GM12892 (cell line): ENCODE results near the gene PEAK1.

Experiments used
- DNase-seq: peaks from one replicate; pipeline ENCODE4 v3.0.0; 2011; ENCODE audit not compliant: insufficient read length
- FAIRE-seq: peaks from 2 replicates; lab custom pipeline; 2011; peaks lifted over from hg19 to GRCh38; lab: Jason Lieb, UNC
- POLR2A ChIP-seq: IDR thresholded peaks from 2 replicates; pipeline ENCODE4 v1.6.1; 2011; ENCODE audit warnings: low read depth, low read length, control low read depth
- POLR2AphosphoS5 ChIP-seq: IDR thresholded peaks from 2 replicates; pipeline ENCODE4 v1.6.1; 2011; ENCODE audit warnings: low read depth, low read length, control low read depth
- TAF1 ChIP-seq: IDR thresholded peaks from 2 replicates; pipeline ENCODE4 v1.6.1; 2011; ENCODE audit warnings: low read depth, mild to moderate bottlenecking, control low read depth, low read length, borderline replicate concordance

The PEAK1 gene

DNA sequence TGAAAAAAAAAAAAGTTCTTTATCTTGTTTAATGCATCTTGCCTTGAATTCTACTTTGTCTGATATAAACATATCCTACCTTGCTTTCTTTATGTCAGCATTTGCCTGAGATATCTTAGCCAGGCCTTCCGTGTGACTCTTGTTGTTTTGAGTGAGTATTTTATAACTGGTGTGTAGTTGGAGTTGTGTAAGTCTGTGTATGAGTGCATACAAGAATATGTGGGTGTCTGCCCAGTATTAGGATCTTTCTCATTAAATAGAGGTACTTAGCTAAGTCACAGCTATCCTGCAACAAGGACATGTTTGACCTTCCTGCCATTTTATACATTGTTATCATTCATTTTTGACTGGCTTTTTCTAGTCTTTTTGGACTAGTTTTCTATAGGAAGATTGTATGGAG is 326.5 kb downstream of the PEAK1 start:
- no peak for FAIRE-seq
- no peak for DNase-seq
- TF ChIP-seq TAF1: no peak

DNA sequence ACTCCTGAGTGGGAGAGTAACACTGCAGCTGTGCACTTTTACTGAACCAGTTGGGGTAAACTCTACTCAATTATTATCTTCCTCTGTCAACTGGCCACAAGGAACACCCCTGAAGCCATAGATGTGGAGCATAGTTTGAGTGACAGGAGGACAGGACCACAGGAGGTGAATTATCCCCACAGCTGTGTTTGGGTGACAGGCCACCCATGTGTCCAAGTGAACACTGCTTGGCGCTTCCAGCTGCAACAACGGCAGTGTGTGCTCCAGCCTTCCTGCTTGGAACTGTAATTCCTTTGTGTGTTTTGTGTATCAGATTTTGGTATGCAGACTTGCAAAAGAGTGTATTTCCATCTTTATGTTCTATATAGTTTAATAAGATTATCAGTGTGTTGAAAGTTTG is 328.8 kb downstream of the PEAK1 start:
- FAIRE-seq (no peak), DNase-seq (no peak)
- TF ChIP-seq POLR2A (no peak), TAF1 (no peak), POLR2AphosphoS5 (no peak)

DNA sequence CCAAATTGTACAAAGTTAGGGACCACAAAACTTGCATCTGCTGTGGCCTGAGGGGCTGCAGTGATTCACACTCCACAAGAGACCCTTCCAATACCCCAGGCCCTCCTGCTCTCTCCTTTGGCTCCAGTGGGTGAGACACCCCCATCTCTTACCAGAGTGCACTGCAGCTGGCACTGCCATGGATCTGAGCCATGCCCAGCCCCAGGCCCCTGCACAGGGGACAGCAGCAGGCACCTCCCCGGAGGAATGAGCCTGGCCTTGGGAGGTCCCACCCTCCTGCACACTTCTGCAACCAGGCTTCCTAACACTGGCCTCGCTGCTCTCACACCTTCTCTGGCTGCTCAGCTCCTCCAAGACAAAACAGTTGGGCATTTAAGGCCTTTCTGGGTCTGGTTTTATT is 332.7 kb downstream of the PEAK1 start:
- no peak for FAIRE-seq
- no peak for TF ChIP-seq POLR2A
- no peak for TF ChIP-seq TAF1
- TF ChIP-seq POLR2AphosphoS5: no peak
- DNase-seq: no peak

DNA sequence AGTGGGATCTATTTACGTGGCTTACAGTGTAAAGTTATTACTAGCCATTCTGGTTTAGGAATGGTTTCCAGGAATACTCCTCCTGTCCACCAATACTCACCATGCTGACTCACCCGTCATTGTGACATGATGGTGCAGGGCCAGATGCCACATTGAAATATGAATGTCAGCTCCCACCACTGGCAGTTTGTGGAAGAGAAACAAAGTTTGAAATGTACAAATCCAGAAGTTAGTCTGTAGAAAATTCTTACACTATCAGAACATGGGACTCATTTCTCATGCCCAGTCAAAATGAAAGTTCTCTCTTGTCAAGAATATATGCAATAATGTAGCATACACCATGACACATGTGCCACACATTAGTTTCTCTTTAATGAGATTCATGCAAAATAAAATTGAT is 334.6 kb downstream of the PEAK1 start:
- FAIRE-seq: peak; percentile 9
- no peak for DNase-seq
- TF ChIP-seq POLR2A (no peak), POLR2AphosphoS5 (no peak), TAF1 (no peak)

DNA sequence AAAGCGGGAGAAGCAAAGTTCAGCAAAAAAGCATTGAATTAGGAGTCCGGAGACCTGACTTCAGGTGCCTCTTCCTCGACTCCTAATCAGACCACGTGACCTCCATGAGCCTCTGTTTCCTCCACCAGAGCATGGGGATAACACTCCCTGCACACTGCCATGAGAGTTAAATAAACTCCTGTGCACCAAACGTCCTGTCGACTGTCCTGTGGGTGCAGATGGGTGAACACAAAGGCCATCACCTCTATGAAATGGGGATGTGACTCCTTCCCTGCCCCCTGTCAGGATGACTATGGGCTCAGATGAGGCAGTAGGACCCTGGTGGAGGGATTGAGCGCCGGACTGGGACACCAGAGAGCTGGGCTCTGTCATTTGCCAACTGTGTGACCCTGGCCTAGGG is 335.5 kb downstream of the PEAK1 start:
- TF ChIP-seq POLR2AphosphoS5 (no peak), POLR2A (no peak), TAF1 (no peak)
- FAIRE-seq: no peak
- no peak for DNase-seq

DNA sequence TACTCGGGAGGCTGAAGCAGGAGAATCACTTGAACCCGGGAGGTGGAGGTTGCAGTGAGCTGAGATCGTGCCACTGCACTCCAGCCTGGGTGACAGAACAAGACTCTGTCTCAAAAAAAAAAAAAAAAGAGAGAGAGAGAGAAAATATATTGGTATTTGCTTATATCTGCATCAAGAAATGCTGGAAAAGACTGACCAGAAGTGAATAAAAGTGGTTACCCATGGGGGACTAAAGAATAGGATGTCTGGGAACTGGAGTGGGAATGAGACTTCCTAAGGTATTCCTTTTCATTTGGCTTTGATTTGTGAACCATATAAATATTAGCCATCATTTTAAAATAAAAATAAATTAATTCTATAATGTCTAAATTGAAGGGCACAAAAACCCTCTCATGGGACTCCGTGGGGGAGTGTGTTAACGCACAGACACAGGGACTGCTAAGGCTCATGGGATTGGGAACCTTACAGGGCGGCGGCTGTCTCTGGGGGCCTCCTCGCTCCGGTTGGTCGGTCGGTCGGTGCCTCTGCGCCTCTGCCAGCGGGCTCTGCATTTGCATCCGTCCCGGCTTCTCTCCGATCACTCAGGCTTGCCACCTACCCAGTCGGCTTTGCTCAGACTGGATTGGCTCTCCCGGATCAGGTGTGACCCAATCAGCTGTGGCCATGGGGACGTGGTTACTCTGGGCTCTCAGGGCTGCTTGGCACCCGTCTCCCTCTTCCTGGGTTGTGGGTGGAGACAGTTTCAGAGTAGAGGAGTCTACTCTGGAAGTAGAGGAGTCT is 336.3 kb downstream of the PEAK1 start:
- FAIRE-seq (peak; percentile 46), DNase-seq (peak; percentile 66)
- TF ChIP-seq POLR2AphosphoS5 (no peak), TAF1 (no peak), POLR2A (no peak)

DNA sequence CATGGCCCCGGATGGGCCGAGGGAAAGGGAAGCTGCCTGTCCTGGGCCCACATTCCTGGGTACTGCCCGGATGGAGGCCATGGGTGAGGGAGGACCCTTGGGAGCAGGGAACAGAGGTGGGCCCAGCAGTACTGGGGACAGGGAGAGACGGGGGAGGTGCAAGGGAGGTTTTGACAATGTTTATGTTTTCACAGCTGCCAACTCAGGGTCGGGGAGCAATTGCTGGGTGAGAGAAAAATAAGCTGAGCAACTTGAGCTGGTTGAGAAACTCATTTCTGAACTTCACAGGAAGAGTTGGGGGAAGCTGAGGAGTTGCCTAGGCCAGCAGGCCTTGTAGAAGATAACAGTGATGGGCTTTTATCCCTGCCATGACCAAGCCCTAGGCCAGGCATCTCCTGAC is 337.9 kb downstream of the PEAK1 start:
- DNase-seq (no peak), FAIRE-seq (no peak)
- TF ChIP-seq TAF1 (no peak), POLR2AphosphoS5 (no peak), POLR2A (no peak)

DNA sequence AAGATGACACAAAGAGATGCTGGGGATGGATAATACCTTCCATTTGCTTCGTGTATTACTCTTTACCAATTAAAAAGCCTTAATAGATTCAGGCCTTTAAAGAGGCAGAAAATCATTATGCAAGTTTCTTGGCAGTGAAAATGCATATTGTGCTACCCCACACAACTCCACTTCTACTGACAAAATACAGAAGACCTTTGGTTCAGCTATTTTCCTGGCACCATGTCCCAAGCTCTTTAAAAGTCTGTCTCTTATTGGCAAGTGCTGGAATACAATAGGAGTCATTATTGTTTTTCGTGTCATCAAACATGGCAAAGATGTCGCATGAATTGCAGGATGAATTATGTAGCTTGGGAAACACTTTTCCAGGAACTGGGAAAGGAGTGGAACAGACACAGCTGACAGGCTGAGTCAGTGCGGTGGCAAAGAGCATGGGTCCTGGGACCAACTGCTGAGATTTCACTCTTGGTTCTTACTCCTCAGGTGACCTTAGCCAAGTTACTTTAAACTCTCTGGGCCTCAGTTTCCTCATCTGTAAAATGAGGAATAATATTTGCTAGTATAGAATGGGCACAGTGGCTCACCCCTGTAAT is 343.5 kb downstream of the PEAK1 start:
- FAIRE-seq: no peak
- TF ChIP-seq TAF1 (no peak), POLR2A (no peak)
- DNase-seq: no peak

DNA sequence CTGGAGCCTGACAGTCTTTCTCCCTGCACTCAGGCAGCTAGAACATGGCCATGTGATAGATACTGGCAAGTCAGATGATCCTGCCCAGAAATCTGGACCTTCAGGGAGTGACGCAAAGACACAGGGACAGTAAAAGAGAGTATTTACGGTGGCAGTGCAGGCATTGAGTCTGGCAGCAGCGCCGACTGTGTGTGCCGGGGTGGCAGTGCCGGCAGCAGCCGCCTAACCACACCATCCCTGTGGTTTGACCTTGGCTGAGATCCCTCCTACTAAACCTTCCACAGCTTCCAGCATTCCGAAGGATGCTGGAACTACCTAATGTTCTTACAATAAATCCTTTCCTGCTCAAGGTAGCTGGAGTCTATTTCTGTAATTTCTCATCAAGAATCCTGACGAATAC is 344.4 kb downstream of the PEAK1 start:
- TF ChIP-seq POLR2A (no peak), POLR2AphosphoS5 (no peak), TAF1 (no peak)
- DNase-seq: no peak
- FAIRE-seq: no peak

DNA sequence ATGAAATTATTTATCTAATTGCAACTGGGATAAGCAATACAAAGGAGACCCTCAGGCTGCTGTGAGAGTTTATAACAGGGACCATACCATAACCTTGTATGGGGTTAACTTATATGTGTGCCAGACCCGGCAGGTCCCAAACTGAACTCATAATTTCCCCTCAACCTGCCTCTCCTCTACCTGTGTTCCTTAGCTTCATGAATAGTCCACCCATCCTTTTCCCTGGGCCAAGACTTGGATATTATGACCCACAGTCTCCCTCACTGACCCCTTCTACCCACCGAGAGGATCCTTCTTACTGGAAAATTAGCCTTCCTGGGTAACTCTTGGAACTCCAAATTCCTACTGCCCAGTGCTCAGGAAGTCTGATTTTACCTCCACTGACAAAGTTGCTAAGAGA is 345.6 kb downstream of the PEAK1 start:
- FAIRE-seq: no peak
- TF ChIP-seq POLR2A (no peak), TAF1 (no peak), POLR2AphosphoS5 (no peak)
- no peak for DNase-seq

DNA sequence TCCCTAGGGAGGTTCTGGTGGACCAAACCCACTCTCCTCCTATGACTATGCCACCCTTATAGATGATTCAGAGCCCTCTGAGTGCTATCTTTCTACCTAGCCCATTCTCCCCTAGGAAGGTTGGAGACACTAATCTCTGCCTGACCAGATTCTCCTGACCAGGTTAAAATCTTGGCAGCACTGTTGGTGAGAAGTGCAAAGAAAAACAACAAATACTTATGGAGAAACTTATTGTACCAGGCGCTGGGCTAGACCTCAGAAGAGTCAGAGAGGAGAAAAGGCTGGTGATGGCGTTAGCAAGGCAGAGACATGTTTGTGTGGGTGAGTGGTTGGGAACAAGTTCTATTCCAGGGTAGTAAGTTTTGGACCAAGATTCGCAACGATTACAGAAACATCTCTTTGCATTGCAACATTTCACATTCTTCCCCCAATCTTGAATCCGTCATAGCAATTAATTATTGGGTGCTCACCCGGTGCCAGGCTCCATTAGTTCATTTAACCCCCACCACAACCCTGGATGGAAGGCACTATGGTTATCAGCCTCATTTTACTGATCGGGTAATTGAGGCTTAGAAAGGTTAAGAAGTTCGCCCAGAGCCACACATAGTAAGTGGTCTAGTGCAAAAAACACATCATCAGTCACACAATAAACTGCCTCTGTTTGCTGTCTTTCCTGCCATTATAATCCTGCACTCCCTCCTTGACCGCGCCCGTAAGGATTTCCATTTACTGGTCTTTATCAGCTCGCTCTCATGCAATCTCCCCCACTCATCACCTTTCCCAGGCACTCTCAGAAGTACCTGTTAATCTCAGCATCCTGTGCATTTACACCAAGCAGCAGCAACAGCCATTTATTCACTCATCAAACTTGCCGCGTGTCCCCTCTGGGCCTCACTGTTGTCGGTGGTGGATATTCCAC is 348.3 kb downstream of the PEAK1 start:
- no peak for FAIRE-seq
- TF ChIP-seq POLR2A (no peak), POLR2AphosphoS5 (no peak), TAF1 (no peak)
- DNase-seq: no peak

DNA sequence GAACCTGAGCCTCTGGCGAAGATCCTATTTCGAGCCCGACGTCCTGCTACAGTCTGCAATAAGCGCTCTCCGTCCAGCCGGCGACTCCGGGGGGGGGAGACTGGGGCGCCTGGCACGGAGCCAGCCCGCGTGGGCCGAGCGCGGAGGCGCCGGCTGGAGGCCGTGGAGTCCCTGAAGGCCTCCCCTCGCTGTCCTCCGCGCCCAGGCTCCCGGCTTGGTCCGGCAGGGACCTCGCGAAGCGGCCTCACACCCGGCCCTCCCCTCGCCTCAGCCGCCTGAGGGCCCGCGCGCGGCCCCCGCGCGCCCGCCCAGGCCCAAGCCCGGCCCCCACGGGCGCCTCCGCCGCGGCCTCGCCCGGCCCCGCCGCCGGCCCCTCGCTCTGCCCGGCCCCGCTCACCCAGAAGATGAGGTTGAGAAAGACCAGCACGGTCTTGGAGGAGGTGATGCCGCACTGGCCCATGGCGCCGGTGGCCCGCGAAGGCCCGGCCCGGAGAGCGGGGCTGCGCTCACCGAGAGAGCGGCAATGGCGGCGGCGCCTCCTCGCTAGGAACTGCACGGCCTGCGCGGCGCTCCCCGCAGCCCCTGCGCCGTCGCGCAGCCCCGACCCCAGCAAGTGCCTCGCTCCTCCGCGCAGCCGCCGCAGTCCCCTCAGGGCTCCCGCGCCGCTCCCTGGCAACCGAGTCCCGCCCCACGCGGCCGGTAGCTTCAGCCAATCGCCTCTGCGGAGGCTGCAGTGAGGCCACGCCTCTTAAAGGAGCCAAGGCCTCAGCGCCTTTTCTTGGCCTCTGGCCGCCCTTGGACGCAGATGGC is 349.2 kb downstream of the PEAK1 start, which contains the start of gene TSPAN3:
TSPAN3 (minus strand) TSS at position 615 of the 810 bp plus-strand sequence; CDS start at position 460, 155 bp downstream.
- peak; percentile 90 for DNase-seq
- peak; percentile 89 for FAIRE-seq
- TF ChIP-seq TAF1 (no peak), POLR2AphosphoS5 (0 out of 2 replicates have a peak, but pooled peaks have one; percentile 38), POLR2A (peak; percentile 85; the same call in 1 of the 2 replicates)
